GM23338 (cell line): Measurements from ENCODE around the gene P4HTM.

ENCODE experiments used
- CREB1 ChIP-seq: fragments of 250-450 bp; sonication (Bioruptor Pico); IDR thresholded peaks from 2 replicates; pipeline ENCODE4 v1.5.0; 2020; ENCODE audit warnings: low read depth, mild to moderate bottlenecking, moderate library complexity
- CTCF ChIP-seq, 2 experiments: fragments of 200-600 bp in 1 of 2; sonication (generic) in 1 of 2; conservative IDR thresholded peaks; 2 replicates each; pipeline versions ENCODE4 v1.5.1 to v1.6.1; 2016 to 2017; ENCODE audit warnings: antibody characterized with exemption in 2 of 2, low read depth in 2 of 2, mild to moderate bottlenecking in 2 of 2, moderate library complexity in 1 of 2
- EZH2 ChIP-seq: fragments of 200-600 bp; sonication (generic); IDR thresholded peaks from one replicate; pipeline ENCODE4 v1.8.0; 2017; ENCODE audit warnings: antibody characterized with exemption, mild to moderate bottlenecking, low read depth; ENCODE audit not compliant: unreplicated experiment
- EZH2phosphoT487 ChIP-seq: fragments of 200-600 bp; sonication (generic); IDR thresholded peaks from one replicate; pipeline ENCODE4 v1.8.1; 2018; ENCODE audit warnings: antibody characterized with exemption; ENCODE audit not compliant: unreplicated experiment
- JUNB ChIP-seq: IDR thresholded peaks from one replicate; pipeline ENCODE4 v1.6.1; 2016; ENCODE audit warnings: antibody characterized with exemption; ENCODE audit not compliant: unreplicated experiment
- POLR2AphosphoS5 ChIP-seq: IDR thresholded peaks from 2 replicates; pipeline ENCODE4 v1.6.1; 2016; ENCODE audit warnings: antibody characterized with exemption, low read depth
- REST ChIP-seq: IDR thresholded peaks from one replicate; pipeline ENCODE4 v1.6.1; 2018; ENCODE audit warnings: antibody characterized with exemption; ENCODE audit not compliant: unreplicated experiment
- ZNF114 ChIP-seq: fragments of 250-450 bp; sonication (Bioruptor Pico); IDR thresholded peaks from 2 replicates; pipeline ENCODE4 v1.5.0; 2020; ENCODE audit warnings: mild to moderate bottlenecking, moderate library complexity
- ZNF462 ChIP-seq: fragments of 250-450 bp; sonication (Bioruptor Pico); IDR thresholded peaks from 2 replicates; pipeline ENCODE4 v1.5.0; 2020; ENCODE audit warnings: mild to moderate bottlenecking, moderate library complexity

- TF ChIP-seq CTCF (conservative IDR thresholded peaks at IDR 0.05; ENCODE audit: low read depth in 2 of 2) (no peak), POLR2AphosphoS5 (no peak), EZH2phosphoT487 (no peak), EZH2 (no peak), REST (no peak), JUNB (no peak), CREB1 (no peak), ZNF114 (CRISPR knock-in tag) (no peak), ZNF462 (CRISPR knock-in tag) (no peak)
These were observed 44.0 kb upstream of the P4HTM start for GRCh38 chr3:48945891-48946549.
